ENCODE data around the gene KRTAP9-3. TPM values are rescaled to one million over a fixed set of nuclear protein-coding genes. Genes with fewer than 3 reads are reported as not detected.

Gene KRTAP9-3, protein sequence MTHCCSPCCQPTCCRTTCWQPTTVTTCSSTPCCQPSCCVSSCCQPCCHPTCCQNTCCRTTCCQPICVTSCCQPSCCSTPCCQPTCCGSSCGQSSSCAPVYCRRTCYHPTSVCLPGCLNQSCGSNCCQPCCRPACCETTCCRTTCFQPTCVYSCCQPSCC
- not detected in 2 replicates for total RNA-seq

DNA sequence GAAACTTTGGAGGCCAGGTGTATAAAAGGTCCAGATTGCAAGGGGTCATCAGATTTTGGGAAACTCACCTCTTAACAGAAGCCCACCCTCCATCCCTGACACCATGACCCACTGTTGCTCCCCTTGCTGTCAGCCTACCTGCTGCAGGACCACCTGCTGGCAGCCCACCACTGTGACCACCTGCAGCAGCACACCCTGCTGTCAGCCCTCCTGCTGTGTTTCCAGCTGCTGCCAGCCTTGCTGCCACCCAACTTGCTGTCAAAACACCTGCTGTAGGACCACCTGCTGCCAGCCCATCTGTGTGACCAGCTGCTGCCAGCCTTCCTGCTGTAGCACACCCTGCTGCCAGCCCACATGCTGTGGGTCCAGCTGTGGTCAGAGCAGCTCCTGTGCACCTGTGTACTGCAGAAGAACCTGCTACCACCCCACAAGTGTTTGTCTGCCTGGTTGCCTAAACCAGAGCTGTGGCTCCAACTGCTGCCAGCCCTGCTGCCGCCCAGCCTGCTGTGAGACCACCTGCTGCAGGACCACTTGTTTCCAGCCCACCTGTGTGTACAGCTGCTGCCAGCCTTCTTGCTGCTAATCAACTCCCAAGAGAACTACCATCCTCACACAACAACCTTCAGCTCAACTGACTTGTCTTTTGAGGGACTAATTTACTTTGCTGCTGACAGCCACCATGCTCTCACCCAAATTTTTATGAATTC lies at the start of gene KRTAP9-3:
Gene KRTAP9-3, plus strand, starts transcription at position 51 of the 707 bp plus-strand sequence. Its CDS starts 53 bp downstream, at position 104.

DNA sequence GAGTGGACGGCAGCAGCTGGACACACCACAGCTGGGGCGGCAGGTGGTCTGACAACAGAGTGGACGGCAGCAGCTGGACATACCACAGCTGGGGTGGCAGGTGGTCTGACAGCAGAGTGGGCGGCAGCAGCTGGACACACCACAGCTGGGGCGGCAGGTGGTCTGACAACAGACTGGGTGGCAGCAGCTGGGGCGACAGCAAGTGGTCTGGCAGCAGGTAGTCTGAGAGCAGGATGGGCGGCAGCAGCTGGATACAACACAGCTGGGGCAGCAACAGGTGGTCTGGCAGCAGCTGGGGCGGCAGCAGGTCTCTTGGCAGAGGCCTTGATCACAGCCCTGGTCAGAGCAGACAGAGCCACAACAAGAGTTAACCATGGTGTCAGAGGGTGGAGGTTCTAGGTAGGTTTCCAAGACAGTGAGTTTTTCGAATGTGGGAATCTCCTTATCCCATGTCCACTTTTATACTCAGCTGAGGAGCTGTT lies 47.7 kb upstream of the KRTAP9-3 start, which contains the start of gene KRTAP4-1:
Gene KRTAP4-1, minus strand, starts transcription at position 432 of the 482 bp plus-strand sequence. Its CDS starts 57 bp downstream, at position 375.

DNA sequence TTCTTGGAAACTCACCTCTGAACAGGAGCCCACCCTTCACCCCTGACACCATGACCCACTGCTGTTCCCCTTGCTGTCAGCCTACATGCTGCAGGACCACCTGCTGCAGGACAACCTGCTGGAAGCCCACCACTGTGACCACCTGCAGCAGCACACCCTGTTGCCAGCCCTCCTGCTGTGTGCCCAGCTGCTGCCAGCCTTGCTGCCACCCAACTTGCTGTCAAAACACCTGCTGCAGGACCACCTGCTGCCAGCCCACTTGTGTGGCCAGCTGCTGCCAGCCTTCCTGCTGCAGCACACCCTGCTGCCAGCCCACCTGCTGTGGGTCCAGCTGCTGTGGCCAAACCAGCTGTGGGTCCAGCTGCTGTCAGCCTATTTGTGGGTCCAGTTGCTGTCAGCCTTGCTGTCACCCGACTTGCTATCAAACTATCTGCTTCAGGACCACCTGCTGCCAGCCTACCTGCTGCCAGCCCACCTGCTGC lies 42.4 kb upstream of the KRTAP9-3 start, which contains the start of gene KRTAP9-1:
Gene KRTAP9-1, plus strand, starts transcription at position 51 of the 482 bp plus-strand sequence. Its CDS starts 0 bp downstream, at position 51.

DNA sequence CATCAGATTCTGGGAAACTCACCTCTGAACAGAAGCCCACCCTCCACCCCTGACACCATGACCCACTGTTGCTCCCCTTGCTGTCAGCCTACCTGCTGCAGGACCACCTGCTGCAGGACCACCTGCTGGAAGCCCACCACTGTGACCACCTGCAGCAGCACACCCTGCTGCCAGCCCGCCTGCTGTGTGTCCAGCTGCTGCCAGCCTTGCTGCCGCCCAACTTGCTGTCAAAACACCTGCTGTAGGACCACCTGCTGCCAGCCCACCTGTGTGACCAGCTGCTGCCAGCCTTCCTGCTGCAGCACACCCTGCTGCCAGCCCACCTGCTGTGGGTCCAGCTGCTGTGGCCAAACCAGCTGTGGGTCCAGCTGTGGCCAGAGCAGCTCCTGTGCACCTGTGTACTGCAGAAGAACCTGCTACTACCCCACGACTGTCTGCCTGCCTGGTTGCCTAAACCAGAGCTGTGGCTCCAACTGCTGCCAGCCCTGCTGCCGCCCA lies 5.6 kb upstream of the KRTAP9-3 start, which contains the start of gene KRTAP9-2:
Gene KRTAP9-2, plus strand, starts transcription at position 51 of the 498 bp plus-strand sequence. Its CDS starts 7 bp downstream, at position 58.

DNA sequence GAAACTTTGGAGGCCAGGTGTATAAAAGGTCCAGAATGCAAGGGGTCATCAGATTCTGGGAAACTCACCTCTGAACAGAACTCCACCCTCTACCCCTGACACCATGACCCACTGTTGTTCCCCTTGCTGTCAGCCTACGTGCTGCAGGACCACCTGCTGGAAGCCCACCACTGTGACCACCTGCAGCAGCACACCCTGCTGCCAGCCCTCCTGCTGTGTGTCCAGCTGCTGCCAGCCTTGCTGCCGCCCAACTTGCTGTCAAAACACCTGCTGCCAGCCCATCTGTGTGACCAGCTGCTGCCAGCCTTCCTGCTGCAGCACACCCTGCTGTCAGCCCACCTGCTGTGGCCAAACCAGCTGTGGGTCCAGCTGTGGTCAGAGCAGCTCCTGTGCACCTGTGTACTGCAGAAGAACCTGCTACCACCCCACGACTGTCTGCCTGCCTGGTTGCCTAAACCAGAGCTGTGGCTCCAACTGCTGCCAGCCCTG lies 5.7 kb downstream of the KRTAP9-3 start, which contains the start of gene KRTAP9-8:
Gene KRTAP9-8, plus strand, starts transcription at position 51 of the 489 bp plus-strand sequence. Its CDS starts 53 bp downstream, at position 104.

DNA sequence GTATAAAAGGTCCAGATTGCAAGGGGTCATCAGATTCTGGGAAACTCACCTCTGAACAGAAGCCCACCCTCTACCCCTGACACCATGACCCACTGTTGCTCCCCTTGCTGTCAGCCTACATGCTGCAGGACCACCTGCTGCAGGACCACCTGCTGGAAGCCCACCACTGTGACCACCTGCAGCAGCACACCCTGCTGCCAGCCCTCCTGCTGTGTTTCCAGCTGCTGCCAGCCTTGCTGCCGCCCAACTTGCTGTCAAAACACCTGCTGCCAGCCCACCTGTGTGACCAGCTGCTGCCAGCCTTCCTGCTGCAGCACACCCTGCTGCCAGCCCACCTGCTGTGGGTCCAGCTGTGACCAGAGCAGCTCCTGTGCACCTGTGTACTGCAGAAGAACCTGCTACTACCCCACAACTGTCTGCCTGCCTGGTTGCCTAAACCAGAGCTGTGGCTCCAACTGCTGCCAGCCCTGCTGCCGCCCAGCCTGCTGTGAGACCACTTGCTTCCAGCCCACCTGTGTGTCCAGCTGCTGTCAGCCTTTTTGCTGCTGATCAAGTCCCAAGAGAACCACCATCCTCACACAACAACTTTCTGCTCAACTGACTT lies 17.5 kb downstream of the KRTAP9-3 start, which contains the start of gene KRTAP9-4:
Gene KRTAP9-4, plus strand, starts transcription at position 51 of the 604 bp plus-strand sequence. Its CDS starts 34 bp downstream, at position 85.

DNA sequence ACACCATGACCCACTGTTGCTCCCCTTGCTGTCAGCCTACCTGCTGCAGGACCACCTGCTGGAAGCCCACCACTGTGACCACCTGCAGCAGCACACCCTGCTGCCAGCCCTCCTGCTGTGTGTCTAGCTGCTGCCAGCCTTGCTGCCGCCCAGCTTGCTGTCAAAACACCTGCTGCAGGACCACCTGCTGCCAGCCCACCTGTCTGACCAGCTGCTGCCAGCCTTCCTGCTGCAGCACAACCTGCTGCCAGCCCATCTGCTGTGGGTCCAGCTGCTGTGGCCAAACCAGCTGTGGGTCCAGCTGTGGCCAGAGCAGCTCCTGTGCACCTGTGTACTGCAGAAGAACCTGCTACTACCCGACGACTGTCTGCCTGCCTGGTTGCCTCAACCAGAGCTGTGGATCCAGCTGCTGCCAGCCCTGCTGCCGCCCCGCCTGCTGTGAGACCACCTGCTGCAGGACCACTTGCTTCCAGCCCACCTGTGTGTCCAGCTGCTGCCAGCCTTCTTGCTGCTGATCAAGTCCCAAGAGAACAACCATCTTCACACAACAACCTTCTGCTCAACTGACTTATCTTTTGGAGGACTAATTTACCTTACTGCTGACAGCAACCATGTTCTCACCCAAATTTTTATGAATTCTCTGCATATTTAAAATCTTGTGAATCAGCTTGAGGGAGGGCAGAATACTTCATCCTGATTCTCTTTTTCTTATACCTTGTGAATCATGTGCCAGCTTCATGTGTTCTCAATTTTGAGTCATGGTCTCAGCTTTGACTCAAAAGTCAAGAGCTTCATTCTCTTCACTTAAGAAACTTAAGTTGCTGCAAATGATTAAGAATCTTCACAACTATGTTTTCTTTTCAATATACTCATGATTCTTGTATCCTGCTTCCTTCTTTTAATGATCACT lies 23.4 kb downstream of the KRTAP9-3 start, which contains the start of gene KRTAP9-9:
Gene KRTAP9-9, plus strand, starts transcription at position 4 of the 910 bp plus-strand sequence.

DNA sequence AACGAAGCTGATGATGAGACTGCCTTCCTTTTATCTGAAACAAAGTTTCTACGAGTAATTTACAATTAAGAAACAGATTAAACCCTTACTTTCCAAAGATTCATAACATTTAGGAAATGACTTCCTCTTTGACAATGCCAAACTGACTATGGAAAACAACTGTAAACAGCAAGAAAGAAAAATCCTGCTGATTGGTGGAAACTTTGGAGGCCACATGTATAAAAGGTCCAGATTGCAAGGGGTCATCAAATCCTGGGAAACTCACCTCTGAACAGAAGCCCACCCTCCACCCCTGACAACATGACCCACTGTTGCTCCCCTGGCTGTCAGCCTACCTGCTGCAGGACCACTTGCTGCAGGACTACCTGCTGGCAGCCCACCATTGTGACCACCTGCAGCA lies 32.8 kb downstream of the KRTAP9-3 start, which contains the start of gene KRTAP9-6:
Gene KRTAP9-6, plus strand, starts transcription at position 301 of the 400 bp plus-strand sequence. Its CDS starts 0 bp downstream, at position 301.

DNA sequence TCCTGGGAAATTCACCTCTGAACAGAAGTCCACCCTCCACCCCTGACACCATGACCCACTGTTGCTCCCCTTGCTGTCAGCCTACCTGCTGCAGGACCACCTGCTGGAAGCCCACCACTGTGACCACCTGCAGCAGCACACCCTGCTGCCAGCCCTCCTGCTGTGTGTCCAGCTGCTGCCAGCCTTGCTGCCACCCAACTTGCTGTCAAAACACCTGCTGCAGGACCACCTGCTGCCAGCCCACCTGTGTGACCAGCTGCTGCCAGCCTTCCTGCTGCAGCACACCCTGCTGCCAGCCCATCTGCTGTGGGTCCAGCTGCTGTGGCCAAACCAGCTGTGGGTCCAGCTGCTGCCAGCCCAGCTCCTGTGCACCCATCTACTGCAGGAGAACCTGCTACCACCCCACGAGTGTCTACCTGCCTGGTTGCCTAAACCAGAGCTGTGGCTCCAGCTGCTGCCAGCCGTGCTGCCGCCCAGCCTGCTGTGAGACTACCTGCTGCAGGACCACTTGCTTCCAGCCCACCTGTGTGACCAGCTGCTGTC lies 43.5 kb downstream of the KRTAP9-3 start, which contains the start of gene KRTAP9-7:
Gene KRTAP9-7, plus strand, starts transcription at position 51 of the 543 bp plus-strand sequence. Its CDS starts 0 bp downstream, at position 51.

Other genes starting within 250 kb of the KRTAP9-3 start
- not detected in 2 replicates for gene KRT40, start 248.1 kb upstream of the KRTAP9-3 start, total RNA-seq
- gene KRTAP3-3, start 238.3 kb upstream of the KRTAP9-3 start, total RNA-seq: not detected in 2 replicates
- not detected in 2 replicates for gene KRTAP3-2, start 232.5 kb upstream of the KRTAP9-3 start, total RNA-seq
- gene KRTAP3-1, start 223.3 kb upstream of the KRTAP9-3 start, total RNA-seq: not detected in 2 replicates
- not detected in 2 replicates for gene KRTAP1-5, start 205.2 kb upstream of the KRTAP9-3 start, total RNA-seq
- not detected in 2 replicates for gene KRTAP1-4, start 202.3 kb upstream of the KRTAP9-3 start, total RNA-seq
- not detected in 2 replicates for gene KRTAP1-3, start 197.6 kb upstream of the KRTAP9-3 start, total RNA-seq
- gene KRTAP1-1, start 191.0 kb upstream of the KRTAP9-3 start, total RNA-seq: not detected in 2 replicates
- gene KRTAP2-1, start 185.1 kb upstream of the KRTAP9-3 start, total RNA-seq: not detected in 2 replicates
- not detected in 2 replicates for gene KRTAP2-2, start 177.2 kb upstream of the KRTAP9-3 start, total RNA-seq
- 0.15 and 0.62 TPM in 2 replicates for gene KRTAP2-3, start 172.3 kb upstream of the KRTAP9-3 start, total RNA-seq
- gene KRTAP2-4, start 166.6 kb upstream of the KRTAP9-3 start, total RNA-seq: not detected in 2 replicates
- gene KRTAP4-7, start 148.3 kb upstream of the KRTAP9-3 start, total RNA-seq: not detected in 2 replicates
- not detected in 2 replicates for gene KRTAP4-8, start 134.3 kb upstream of the KRTAP9-3 start, total RNA-seq
- not detected in 2 replicates for gene KRTAP4-16, start 130.2 kb upstream of the KRTAP9-3 start, total RNA-seq
- gene KRTAP4-9, start 127.1 kb upstream of the KRTAP9-3 start, total RNA-seq: not detected in 2 replicates
- gene KRTAP4-11, start 114.1 kb upstream of the KRTAP9-3 start, total RNA-seq: not detected in 2 replicates
- not detected in 2 replicates for gene KRTAP4-12, start 108.3 kb upstream of the KRTAP9-3 start, total RNA-seq
- gene KRTAP4-6, start 91.9 kb upstream of the KRTAP9-3 start, total RNA-seq: not detected in 2 replicates
- not detected in 2 replicates for gene KRTAP4-5, start 82.6 kb upstream of the KRTAP9-3 start, total RNA-seq
- gene KRTAP4-4, start 71.7 kb upstream of the KRTAP9-3 start, total RNA-seq: not detected in 2 replicates
- not detected in 2 replicates for gene KRTAP4-3, start 64.2 kb upstream of the KRTAP9-3 start, total RNA-seq
- gene KRTAP4-2, start 54.2 kb upstream of the KRTAP9-3 start, total RNA-seq: not detected in 2 replicates
- not detected in 2 replicates for gene KRTAP4-1, start 47.5 kb upstream of the KRTAP9-3 start, total RNA-seq
- not detected in 2 replicates for gene KRTAP9-1, start 42.6 kb upstream of the KRTAP9-3 start, total RNA-seq
- gene KRTAP9-2, start 5.8 kb upstream of the KRTAP9-3 start, total RNA-seq: not detected in 2 replicates
- not detected in 2 replicates for gene KRTAP9-8, start 5.5 kb downstream of the KRTAP9-3 start, total RNA-seq
- gene KRTAP9-4, start 17.2 kb downstream of the KRTAP9-3 start, total RNA-seq: not detected in 2 replicates
- gene KRTAP9-9, start 22.9 kb downstream of the KRTAP9-3 start, total RNA-seq: not detected in 2 replicates
- not detected in 2 replicates for gene KRTAP9-6, start 32.9 kb downstream of the KRTAP9-3 start, total RNA-seq
- not detected in 2 replicates for gene KRTAP9-7, start 43.2 kb downstream of the KRTAP9-3 start, total RNA-seq
- not detected in 2 replicates for gene KRTAP29-1, start 70.4 kb downstream of the KRTAP9-3 start, total RNA-seq
- gene KRTAP16-1, start 76.9 kb downstream of the KRTAP9-3 start, total RNA-seq: not detected in 2 replicates
- not detected in 2 replicates for gene KRTAP17-1, start 83.3 kb downstream of the KRTAP9-3 start, total RNA-seq
- not detected in 2 replicates for gene KRT33A, start 118.4 kb downstream of the KRTAP9-3 start, total RNA-seq
- 0.47 TPM in 1 of 2 replicates, not detected in the other for gene KRT33B, start 137.4 kb downstream of the KRTAP9-3 start, total RNA-seq
- 3.3 and 6.6 TPM in 2 replicates for gene KRT34, start 149.9 kb downstream of the KRTAP9-3 start, total RNA-seq
- 0.23 TPM in 1 of 2 replicates, not detected in the other for gene KRT31, start 165.2 kb downstream of the KRTAP9-3 start, total RNA-seq
- gene KRT37, start 192.1 kb downstream of the KRTAP9-3 start, total RNA-seq: not detected in 2 replicates
- not detected in 2 replicates for gene KRT38, start 208.5 kb downstream of the KRTAP9-3 start, total RNA-seq
- gene KRT32, start 234.9 kb downstream of the KRTAP9-3 start, total RNA-seq: 0.30 TPM in 1 of 2 replicates, not detected in the other
- not detected in 2 replicates for gene KRT35, start 248.7 kb downstream of the KRTAP9-3 start, total RNA-seq

Measured in hair follicular keratinocyte (primary cell).